Stimulated activated CD4-positive, alpha-beta T cell treated with anti-CD3 and anti-CD28 coated beads, TNF-alpha, amount 100 ng/mL, for 4 hours (primary cell): ENCODE data around the gene KIF2C.
"Not testable (repeated sequence)": the region's sequence is repeated elsewhere in the genome, so short reads cannot be mapped to it uniquely, and the experiment has no call there.

ENCODE experiments used
- DNase-seq, 3 experiments: peaks; one replicate each; pipeline ENCODE4 v3.0.0-alpha.2; 2020; ENCODE audit warnings: low read depth in 3 of 3

The KIF2C gene

GRCh38 chr1:44718091-44718490 is 21.5 kb upstream of the KIF2C start:
- DNase-seq, result no peak

GRCh38 chr1:44719318-44719717 is 20.3 kb upstream of the KIF2C start:
- DNase-seq, result no peak

DNA sequence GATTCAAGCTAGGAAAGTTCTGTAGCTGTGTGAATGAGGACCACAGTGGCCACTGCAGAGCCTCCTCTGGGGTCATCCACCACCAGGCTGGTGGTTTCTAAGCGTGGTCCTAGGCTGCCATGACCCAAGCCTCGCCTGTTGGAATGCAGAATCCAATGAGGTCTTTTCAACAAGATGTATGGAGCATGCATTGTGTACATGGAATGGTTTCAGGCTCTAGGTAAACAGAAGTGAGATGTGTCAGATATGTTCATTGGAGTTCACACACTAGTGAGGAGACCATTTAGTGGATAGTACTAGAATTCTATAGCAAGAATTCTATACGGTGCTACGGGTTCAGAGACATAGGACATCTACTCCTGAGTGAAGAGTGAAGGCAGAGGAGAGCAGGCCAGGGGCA is 19.4 kb upstream of the KIF2C start:
- DNase-seq, result no peak

DNA sequence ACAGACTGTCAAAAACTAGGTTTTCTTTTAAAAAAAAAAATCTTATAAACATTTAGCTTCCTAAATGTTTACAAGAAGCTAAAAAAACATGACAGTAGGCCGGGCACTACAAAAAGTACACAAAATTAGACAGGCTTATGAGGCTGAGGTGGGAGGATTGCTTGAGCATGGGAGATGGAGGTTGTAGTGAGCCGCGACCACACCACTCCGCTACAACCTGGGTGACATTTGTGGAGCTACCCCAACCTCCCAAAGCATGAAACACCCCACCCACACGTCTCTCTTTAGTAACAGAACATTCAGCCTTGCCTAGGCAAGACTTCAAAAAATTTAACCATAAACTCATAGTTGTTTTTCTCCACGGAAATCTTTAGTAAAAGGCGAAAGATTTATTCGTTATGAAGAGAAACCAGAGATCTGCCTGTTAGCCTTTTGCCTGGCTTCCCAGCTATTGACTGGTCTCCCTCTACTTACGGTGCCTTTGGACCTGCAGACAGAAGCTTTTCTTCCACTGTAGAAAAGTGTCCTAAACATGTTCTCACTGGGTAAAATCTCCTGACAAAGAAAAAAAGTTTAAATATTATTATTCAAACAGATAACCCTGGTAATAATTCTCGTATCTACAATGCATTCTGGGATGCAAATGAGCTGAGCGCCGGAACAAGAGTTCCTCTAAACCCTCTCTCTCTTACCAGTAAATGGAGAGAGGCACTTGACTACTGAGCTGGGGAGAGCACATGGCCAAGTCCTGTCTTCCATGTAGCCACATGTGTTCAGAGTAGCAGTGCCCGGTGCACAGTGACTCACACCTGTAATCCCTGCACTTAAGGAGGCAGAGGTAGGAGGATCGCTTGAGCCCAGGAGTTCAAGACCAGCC is 17.9 kb upstream of the KIF2C start:
- DNase-seq, result peak in 2 of 3 experiments; percentile 52 to 62

DNA sequence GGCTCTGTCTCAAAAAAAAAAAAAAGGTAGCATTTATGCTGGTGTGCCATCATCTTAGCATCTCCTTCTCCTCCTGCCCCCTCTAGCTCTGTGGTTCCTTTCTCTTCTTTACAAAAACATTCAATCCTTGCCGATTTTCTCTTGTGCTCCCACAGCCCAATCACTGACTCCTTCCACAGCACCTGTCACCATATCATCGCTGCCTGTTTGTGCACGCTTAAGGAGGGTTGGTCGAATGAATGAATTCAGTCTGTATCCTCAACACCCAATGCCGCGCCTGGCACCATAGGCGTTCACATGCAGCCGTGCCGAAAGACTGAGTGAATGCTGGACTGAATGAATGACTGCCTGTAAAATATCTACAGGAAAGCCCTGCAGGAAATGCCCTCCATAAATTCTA is 16.6 kb upstream of the KIF2C start:
- DNase-seq, result no peak

DNA sequence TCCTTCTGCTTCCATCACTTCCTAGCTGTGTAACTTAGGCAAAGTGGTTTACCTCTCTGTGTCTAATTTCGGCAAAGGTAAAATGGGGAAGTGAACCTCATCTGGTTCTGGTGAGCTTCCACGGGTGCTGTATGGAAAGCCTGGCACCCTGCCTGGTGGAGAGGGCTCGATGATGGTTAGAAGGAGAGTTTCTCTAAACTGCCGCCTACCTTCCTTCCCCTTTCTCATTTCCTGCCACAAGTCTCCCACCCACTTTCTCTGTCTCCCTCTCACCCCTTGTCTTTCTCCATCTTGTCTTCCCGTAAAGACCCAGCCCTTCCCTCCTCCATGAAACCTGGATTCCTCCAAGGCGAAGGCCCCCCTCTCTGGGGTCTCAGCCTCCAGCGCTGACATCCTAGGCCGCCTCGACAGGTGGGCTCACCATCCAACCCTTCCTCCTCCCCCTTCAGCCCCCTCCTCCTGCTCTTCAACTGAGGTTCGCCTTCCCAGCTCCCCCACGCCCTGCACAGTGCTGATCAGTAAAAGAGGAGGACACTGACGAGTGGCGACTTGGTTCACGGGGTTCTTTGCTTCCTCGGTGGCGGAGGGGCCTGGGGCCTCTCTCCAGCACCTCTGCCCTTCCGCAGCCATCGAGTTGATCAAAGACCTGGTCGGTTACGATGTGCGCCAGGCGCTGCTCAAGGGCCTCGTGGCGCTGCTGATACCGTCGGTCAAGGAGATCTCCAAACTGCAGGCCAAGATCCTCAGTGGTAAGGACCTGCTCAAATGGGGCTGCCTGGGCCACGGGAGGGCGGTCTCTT is 15.9 kb upstream of the KIF2C start:
- DNase-seq, result peak in 1 of 3 experiments; percentile 34

DNA sequence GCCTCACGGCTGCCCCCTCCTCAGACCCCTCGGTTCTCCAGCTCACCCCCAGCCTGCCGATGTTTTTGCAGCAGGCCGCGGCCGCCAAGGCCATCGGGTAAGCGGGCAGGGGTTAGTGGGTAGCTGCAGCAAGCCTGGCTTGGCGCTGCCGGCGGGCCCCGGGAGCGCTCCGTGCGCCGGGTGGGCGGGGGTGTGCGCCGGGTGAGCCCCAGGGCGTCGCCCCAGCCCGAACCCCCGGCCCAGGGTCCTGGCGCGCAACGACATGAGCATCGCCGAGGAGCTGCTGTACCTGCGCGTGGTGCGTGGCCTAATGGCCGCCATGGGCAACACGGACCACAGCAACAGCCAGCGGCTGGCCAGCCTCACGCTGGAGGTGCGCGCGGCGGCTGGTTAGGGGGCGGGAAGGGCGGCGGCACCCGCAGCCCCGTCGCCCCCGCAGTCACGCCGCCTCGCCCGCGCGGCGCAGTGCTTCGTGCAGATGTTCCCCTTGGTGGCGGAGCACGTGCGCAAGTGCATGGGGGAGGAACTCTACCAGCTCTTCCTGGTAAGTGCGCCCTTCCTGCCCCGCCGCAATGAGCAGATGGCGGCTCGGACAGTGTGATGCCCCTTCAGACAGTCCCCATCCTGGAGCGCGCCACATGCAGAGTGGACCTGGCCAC is 15.2 kb upstream of the KIF2C start:
- no peak for DNase-seq

DNA sequence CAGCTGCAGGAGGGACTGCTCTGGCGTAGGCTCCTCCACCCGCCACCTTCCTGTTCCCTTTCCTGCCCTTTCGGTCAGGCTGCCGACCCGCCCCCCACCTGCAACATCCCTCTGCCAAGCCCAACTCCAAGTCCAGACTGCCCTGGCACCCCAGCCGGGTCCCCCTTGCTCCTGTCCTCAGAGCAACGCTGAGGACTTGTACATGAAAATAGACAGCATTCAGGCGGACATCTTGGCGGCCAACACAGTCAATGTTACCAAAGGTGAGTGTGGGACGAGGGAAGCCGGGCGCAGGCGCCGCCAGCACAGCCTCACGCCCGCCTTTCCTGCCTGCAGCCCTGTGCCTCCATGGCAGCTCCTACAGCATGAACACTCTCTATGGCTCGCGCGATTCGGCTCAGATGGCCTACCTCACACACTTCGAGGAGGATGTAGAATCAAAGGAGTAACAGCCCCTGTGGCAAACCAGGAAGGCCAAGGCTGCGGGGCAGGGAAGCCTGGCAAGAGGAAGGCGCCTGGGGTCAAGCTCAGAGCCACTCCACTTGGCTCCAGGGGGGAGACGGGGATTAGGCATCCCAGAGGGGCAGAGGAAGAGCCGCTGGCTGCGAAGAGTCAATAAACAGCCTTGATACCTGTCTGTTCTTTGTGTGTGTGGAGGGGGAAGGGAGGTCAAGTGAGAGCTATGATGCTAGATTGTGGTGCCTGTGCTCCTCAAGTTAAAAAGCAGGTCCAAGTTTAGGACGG is 14.5 kb upstream of the KIF2C start:
- DNase-seq, result no peak

DNA sequence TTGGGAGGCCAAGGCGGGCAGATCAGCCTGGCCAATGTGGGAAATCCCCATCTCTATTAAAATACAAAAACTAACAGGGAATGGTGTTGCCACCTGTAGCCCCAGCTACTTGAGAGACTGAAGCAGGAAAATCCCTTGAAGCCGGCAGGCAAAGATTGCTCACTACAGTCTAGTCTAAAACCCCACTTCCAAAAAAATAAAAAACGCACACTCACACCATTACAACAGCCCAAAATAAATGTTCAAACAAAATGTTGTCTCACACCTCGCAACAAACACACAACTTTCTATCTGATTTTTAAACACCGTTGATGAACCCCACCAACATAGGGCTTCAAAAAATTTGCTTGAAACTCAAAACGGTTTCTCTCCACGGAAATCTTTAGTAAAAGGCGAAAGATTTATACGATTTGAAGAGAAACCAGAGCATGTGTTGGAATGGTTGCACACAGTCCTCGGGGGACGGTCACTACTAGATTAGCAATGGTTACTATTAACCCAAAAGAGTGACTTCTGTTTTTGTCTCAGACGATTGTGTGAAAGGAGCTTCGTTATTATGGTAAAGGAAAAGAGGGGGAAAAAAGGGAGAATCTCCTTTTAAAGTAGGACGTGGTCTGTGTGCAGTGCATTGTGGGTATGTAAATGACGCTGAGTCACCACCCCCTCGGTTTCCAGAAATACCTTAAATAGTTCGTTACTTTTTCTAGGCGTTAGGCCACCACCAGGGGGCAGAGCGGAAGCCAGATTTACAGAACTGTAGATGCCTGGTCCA is 8.7 kb upstream of the KIF2C start, which contains the start of gene RNU5D-1:
RNU5D-1 (minus strand) TSS at position 430 of the 772 bp plus-strand sequence.
- DNase-seq, result peak; percentile 86 to 90 (median 90)

- no peak for DNase-seq
These were observed 6.3 kb upstream of the KIF2C start for GRCh38 chr1:44733365-44733764.

GRCh38 chr1:44733784-44734183 is 5.9 kb upstream of the KIF2C start:
- DNase-seq, result no peak

DNA sequence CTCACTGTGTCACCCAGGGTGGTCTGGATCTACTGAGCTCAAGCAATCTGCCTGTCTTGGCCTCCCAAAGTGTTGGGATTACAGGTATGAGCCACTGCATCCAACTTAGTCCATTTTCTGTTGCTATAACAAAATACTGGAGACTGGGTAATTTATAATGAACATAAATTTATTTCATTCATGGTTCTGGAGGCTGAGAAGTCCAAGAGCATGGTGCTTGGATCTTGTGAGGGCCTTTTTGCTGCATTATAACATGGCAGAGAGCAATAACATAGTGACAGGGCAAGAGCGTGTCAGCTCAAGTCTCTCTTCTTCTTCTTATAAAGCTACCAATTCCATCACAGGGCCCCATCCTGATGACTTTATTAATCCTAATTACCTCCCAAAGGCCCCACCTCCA is 3.6 kb upstream of the KIF2C start:
- DNase-seq, result no peak

GRCh38 chr1:44738953-44739306 is 707 bp upstream of the KIF2C start:
- not testable (repeated sequence) for DNase-seq

DNA sequence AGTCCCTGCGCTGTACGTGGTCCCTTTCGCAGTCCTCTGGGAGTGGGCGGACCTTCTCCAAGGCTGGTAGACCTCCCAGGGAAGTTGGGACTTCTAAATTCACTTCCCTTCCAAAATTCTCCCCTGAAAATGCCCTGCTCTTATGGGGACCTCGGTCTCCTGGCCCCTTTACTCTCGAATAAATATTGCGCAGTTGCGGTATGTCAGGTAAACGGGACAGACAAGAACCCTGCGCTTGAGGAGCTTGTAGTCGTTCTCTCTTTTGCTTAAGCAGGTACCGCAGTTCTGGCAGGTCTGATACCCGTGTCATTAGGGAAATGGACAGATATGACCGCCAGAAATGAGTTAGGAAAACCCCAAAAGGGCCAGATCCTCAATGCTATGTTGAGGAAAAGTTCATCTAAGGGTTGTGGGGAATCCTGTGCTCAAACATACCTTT is 561 bp downstream of the KIF2C start:
- DNase-seq, result no peak

- DNase-seq, result no peak
These were observed 3.6 kb downstream of the KIF2C start for GRCh38 chr1:44743211-44743610.

DNA sequence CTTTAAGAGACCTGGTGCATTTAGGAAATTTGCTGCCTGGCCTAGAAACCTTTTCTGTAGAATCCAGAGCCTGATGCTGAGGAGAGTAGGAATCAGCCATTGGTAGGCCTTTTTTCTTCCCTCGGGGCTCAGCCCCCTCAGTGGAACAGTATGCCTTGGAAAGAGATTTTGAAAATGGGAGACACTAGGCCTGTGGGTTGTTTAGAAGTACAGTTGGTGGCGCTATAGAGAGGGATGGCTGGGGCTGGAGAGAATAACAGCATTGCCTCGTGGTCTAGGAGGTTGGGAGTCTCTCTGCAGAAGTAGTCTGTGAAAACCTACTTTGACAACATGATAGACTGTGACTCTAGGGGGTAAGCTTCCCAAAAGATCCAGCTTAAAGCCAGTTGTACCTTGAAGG is 8.2 kb downstream of the KIF2C start:
- DNase-seq, result no peak

DNA sequence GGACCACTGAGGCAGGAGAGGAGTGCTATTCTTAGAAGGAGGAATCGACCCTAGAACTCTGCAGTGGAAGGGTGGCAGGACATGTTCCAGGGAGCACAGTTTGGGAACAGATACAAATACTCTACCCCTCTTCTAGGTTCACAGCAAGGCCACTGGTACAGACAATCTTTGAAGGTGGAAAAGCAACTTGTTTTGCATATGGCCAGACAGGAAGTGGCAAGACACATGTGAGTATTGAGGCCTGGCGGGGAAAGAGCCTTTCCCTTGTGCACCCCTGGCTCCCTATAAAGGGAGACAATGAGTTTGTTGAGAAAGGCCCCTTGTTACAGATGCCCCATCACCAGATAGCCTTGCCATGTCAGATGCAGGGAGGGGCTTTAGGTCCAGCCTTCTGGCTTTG is 17.8 kb downstream of the KIF2C start:
- no peak for DNase-seq

- DNase-seq, result no peak
These were observed 19.4 kb downstream of the KIF2C start for GRCh38 chr1:44759077-44759476.

DNA sequence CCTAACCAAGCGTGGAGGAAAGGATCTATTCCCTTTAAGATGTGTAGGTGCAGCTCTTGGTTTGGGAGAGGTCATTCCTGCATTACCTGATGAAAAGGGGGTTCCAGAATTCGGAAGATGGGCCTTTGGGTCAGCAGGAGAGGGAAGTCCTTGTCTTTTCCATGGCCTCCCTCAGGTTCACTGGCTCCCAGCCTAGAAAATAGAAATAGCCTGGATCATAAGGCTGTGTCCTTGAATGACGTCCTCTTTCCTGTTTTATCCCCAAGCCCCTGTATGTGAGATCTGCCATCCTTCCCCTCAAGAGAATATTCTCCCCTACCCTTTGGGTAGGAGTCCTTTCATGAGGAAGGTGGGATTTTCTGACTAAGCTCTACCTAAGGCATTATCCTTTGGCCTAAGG is 21.2 kb downstream of the KIF2C start:
- DNase-seq, result no peak

DNA sequence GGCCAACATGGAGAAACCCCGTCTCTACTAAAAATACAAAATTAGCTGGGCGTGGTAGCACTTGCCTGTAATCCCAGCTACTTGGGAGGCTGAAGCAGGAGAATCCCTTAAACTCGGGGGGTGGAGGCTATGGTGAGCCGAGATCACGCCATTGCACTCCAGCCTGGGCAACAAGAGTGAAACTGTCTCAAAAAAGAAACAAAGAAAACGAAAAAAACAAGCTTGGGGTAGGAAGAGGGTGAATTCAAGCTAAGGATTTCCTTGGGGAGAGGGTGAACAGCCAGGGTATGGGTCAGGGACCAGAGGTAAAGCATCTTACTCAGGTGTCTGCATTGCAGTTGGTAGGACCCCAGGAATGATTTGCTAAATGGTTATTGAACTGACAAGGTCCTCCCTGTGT is 26.8 kb downstream of the KIF2C start:
- DNase-seq, result not testable (repeated sequence)
